ENCODE measurements around the gene TRIM36. TPM values are rescaled to one million over a fixed set of nuclear protein-coding genes. Genes with fewer than 3 reads are reported as not detected.

TRIM36 gene
- total and polyA plus RNA-seq, 2 experiments from 2014 or later = 1.4 to 8.0 TPM

DNA sequence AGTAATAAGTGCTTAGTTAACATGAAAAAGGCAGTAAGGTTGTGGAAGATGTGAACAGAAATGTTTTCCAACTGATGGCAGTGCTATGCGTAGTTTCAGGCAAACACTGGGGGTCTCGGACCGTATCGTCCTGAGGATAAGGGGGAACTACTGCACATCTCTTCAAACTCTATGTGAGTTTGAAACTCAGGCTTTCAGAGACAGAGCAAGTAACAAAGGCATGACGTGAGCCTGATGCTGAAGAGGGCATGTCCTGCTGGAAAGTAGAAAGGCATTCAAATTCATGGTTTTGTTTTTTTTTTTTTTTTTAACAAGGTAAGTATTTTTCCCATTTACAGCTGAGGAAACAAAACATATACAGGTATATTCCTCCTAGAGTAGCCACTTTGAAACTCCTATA, 59.9 kb downstream of the TRIM36 start:
- no peak overlapping the region for H3K4me3 ChIP-seq
- no peaks in the 10 kb centered on the region for H3K27me3 ChIP-seq
- no peaks in the 10 kb centered on the region for H3K36me3 ChIP-seq
- DNase-seq (ENCODE audit: low read depth in 1 of 2, low spot score in 1 of 2) = no peak
- no peaks in the 10 kb centered on the region for H3K9me3 ChIP-seq (ENCODE audit: low read depth)
- TF ChIP-seq, protein P1, sequence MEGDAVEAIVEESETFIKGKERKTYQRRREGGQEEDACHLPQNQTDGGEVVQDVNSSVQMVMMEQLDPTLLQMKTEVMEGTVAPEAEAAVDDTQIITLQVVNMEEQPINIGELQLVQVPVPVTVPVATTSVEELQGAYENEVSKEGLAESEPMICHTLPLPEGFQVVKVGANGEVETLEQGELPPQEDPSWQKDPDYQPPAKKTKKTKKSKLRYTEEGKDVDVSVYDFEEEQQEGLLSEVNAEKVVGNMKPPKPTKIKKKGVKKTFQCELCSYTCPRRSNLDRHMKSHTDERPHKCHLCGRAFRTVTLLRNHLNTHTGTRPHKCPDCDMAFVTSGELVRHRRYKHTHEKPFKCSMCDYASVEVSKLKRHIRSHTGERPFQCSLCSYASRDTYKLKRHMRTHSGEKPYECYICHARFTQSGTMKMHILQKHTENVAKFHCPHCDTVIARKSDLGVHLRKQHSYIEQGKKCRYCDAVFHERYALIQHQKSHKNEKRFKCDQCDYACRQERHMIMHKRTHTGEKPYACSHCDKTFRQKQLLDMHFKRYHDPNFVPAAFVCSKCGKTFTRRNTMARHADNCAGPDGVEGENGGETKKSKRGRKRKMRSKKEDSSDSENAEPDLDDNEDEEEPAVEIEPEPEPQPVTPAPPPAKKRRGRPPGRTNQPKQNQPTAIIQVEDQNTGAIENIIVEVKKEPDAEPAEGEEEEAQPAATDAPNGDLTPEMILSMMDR (IDR thresholded peaks at IDR 0.05; ENCODE audit: low read depth, low read length) = no peak
- H3K27ac ChIP-seq = no peak overlapping the region
- H3K4me1 ChIP-seq (ENCODE audit: low read depth) = no peaks in the 10 kb centered on the region

DNA sequence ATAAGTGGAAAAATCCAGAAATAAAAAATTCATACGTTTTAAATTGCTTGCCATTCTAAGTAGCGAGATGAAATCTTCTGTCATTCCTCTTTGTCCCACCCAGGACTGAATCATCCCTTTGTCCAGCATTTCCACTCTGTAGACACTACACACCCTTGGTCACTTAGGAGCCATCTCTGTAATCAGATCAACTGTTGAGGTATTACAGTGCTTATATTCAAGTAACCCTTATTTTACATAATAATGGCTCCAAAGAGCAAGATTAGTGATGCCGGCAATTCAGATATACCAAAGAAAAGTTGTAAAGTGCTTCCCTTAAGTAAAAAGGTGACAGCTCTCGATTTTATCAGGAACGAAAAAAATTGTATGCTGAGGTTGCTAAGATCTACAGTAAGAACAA, 60.4 kb downstream of the TRIM36 start:
- no peaks in the 10 kb centered on the region for H3K27me3 ChIP-seq
- no peak overlapping the region for H3K27ac ChIP-seq
- H3K9me3 ChIP-seq (ENCODE audit: low read depth) = no peaks in the 10 kb centered on the region
- H3K4me3 ChIP-seq = no peak overlapping the region
- H3K4me1 ChIP-seq (ENCODE audit: low read depth) = no peaks in the 10 kb centered on the region
- no peaks in the 10 kb centered on the region for H3K36me3 ChIP-seq
- TF ChIP-seq, protein P1 (IDR thresholded peaks at IDR 0.05; ENCODE audit: low read depth, low read length) = no peak
- DNase-seq (ENCODE audit: low read depth in 1 of 2, low spot score in 1 of 2) = no peak

DNA sequence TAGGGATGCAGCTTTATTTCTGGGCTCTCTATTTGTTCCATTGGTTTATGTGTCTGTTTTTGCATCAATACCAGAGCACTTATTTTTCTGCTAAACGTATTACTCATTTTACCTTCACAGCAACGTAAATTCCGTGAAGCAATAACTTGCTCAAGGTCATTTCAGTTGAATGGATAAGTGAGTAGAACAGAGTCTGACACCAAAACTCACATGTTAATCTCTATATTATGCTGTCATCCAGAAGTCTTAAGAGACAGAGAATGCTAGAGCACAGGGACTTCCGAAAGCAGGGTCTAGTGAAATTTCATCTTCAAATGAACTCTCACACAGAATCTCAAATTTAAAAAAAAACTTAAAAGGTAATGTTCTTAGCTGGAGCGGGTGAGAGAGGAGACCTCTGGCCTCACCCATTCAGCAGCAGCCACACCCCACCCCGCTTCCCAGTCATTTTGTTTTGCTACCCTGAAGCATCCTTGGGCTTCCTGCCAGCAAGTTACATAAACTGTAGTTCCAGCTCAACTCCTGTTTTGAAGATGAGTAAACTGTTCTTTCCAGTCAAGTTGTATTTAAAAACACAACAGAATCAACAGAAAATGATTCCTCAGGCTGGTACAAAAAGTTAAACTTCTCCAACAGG, 69.3 kb downstream of the TRIM36 start:
- no peaks in the 10 kb centered on the region for H3K4me1 ChIP-seq (ENCODE audit: low read depth)
- TF ChIP-seq, protein P1 (IDR thresholded peaks at IDR 0.05; ENCODE audit: low read depth, low read length) = no peak
- H3K9me3 ChIP-seq (ENCODE audit: low read depth) = no peaks in the 10 kb centered on the region
- H3K4me3 ChIP-seq = no peak overlapping the region
- H3K27ac ChIP-seq = no peak overlapping the region
- DNase-seq (ENCODE audit: low read depth in 1 of 2, low spot score in 1 of 2) = no peak
- H3K27me3 ChIP-seq = no peaks in the 10 kb centered on the region
- no peaks in the 10 kb centered on the region for H3K36me3 ChIP-seq

DNA sequence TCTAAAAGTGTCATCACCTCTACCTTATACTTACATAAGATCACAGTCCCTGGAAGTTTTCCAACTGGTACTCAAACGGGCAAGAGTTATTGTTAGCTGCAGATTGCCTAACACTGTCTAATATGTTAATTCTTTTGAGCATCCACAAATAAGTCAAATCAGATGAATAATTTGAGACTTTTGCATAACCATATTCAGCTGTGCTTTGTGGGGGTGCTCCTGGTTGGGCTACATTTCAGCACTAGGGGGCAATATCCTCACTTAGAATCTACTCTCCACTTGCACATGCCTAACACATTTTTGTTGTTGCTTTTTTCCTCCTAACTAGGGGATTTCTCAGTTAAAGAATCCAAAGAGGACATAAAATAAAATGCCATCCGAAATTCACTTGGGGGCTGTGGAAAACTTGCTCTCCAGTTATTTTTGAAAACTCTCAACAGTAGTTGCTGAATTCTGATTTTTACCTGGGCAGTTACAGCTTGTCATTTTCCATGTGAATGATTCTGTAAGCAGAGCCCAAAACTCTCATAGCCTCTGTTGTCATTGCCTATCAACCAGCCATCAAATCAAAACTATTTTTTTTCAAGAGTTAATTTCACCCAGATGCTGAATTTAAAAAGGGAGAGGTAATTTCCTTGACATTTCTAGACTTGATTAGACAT, 71.5 kb downstream of the TRIM36 start:
- Histone ChIP-seq H3K4me3 (no peak overlapping the region), H3K36me3 (no peaks in the 10 kb centered on the region), H3K9me3 (ENCODE audit: low read depth) (no peaks in the 10 kb centered on the region), H3K27me3 (no peaks in the 10 kb centered on the region), H3K27ac (no peak overlapping the region), H3K4me1 (ENCODE audit: low read depth) (no peaks in the 10 kb centered on the region)
- TF ChIP-seq, protein P1 (IDR thresholded peaks at IDR 0.05; ENCODE audit: low read depth, low read length) = peak; percentile 75
- DNase-seq (ENCODE audit: low read depth in 1 of 2, low spot score in 1 of 2) = peak; percentile 53 to 67

DNA sequence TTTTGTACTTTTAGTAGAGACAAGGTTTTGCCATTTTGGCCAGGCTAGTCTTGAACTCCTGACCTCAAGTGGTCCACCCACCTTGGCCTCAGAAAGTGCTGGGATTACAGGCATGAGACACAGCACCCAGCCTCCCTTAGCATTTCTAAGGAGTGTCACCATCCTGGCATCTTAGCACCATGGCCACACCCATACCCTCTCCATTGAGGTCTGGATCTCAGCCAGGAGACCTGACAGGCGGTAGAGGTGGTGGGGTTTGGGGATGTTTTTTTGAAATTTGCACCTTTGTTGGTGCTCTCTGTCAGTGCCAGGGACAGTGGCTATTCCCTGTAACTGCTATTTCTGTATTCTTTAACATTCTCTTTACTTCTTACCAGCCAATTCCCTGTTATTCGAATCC, 72.5 kb downstream of the TRIM36 start:
- no peaks in the 10 kb centered on the region for H3K4me1 ChIP-seq (ENCODE audit: low read depth)
- no peaks in the 10 kb centered on the region for H3K9me3 ChIP-seq (ENCODE audit: low read depth)
- H3K4me3 ChIP-seq = no peak overlapping the region
- no peak overlapping the region for H3K27ac ChIP-seq
- H3K36me3 ChIP-seq = no peaks in the 10 kb centered on the region
- TF ChIP-seq, protein P1 (IDR thresholded peaks at IDR 0.05; ENCODE audit: low read depth, low read length) = no peak
- no peak for DNase-seq (ENCODE audit: low read depth in 1 of 2, low spot score in 1 of 2)
- no peaks in the 10 kb centered on the region for H3K27me3 ChIP-seq
